Stomach smooth muscle (tissue), 2 donors: Measurements from ENCODE around the gene SEMA4A.
"Not testable (repeated sequence)": the region's sequence is repeated elsewhere in the genome, so short reads cannot be mapped to it uniquely, and the experiment has no call there.

Source experiments
- H3K27ac ChIP-seq: one replicate; pipeline ENCODE4 v1.7.0; 2013; ENCODE audit warnings: mild to moderate bottlenecking, low read length, inconsistent platforms
- H3K27me3 ChIP-seq, 2 donors: one replicate each; pipeline ENCODE4 v1.7.0; 2013; ENCODE audit warnings: low read length in 2 of 2; ENCODE audit not compliant: insufficient read depth in 2 of 2, control insufficient read depth in 1 of 2
- H3K36me3 ChIP-seq, 2 donors: one replicate each; pipeline ENCODE4 v1.7.0; 2013; ENCODE audit warnings: low read length in 2 of 2; ENCODE audit not compliant: control insufficient read depth in 2 of 2, insufficient read depth in 2 of 2
- H3K4me1 ChIP-seq: one replicate; pipeline ENCODE4 v1.7.0; 2013; ENCODE audit warnings: low read length; ENCODE audit not compliant: control insufficient read depth, insufficient read depth
- H3K4me3 ChIP-seq, 2 donors: one replicate each; pipeline ENCODE4 v1.7.0; 2013; ENCODE audit warnings: low read length in 2 of 2
- H3K9ac ChIP-seq, 2 donors: one replicate each; pipeline ENCODE4 v1.7.0; 2013; ENCODE audit warnings: low read length in 2 of 2, mild to moderate bottlenecking in 1 of 2
- H3K9me3 ChIP-seq, 2 donors: one replicate each; pipeline ENCODE4 v1.7.0; 2013; ENCODE audit warnings: low read length in 2 of 2; ENCODE audit not compliant: control insufficient read depth in 2 of 2
- donor health status: healthy.
- donor health status: Pancreatic carcinoma.

Gene SEMA4A

DNA sequence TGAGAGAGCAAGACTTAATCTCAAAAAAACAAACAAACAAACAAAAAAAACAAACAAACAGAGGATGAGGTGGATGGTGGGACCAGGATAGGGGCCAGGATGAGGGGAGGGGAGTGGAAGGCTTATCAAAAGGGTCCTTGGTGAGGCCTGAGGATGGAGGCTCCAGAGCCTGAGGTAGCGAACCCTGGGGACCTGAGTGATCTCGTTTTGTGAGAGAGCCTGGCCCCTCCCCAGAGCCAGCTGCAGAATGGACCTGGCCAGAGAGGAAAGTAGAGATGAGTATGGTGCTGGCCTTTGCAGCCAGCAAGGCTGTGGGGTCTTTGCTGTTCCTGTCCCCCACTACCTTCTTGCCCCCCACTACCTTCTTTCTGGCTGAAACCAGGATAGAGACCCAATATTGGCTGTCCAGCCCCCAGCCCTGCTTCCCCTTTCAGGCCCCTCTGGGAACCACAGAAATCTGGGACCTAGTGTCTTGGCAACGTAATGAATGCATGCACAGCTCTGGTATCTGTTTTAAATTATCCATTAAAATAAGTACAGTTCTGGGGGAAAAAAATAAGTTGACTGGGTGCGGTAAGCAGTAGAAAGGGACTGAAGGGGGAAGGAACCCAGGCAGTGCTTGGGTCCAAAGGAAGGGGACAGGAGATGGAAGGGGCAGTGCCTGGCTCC is 40.0 kb upstream of the SEMA4A start:
- Histone ChIP-seq H3K27ac (peak overlapping the region; percentile 99), H3K9ac (peak overlapping the region in 1 of 2 donors; percentile 97), H3K4me3 (peak overlapping the region in 1 of 2 donors; percentile 100), H3K4me1 (peaks cover 39% of the 10 kb centered on the region), H3K9me3 (no peaks in the 10 kb centered on the region), H3K36me3 (no peaks in the 10 kb centered on the region), H3K27me3 (no peaks in the 10 kb centered on the region)

GRCh38 chr1:156114101-156114918 is 39.1 kb upstream of the SEMA4A start, which contains the start of gene LMNA:
TSS of gene LMNA (plus strand) at chr1:156114711. CDS start at chr1:156114919, 208 bp downstream.
- peak within 1 kb of the TSS; percentile 99 for H3K27ac ChIP-seq

DNA sequence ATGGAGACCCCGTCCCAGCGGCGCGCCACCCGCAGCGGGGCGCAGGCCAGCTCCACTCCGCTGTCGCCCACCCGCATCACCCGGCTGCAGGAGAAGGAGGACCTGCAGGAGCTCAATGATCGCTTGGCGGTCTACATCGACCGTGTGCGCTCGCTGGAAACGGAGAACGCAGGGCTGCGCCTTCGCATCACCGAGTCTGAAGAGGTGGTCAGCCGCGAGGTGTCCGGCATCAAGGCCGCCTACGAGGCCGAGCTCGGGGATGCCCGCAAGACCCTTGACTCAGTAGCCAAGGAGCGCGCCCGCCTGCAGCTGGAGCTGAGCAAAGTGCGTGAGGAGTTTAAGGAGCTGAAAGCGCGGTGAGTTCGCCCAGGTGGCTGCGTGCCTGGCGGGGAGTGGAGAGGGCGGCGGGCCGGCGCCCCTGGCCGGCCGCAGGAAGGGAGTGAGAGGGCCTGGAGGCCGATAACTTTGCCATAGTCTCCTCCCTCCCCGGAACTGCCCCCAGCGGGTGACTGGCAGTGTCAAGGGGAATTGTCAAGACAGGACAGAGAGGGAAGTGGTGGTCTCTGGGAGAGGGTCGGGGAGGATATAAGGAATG is 38.4 kb upstream of the SEMA4A start:
- Histone ChIP-seq H3K4me3 (peak overlapping the region; percentile 99 to 100), H3K27me3 (no peaks in the 10 kb centered on the region), H3K36me3 (peaks cover 0 to 4% of the 10 kb centered on the region in 2 donors), H3K4me1 (peaks cover 53% of the 10 kb centered on the region), H3K27ac (peak overlapping the region; percentile 99), H3K9me3 (no peaks in the 10 kb centered on the region), H3K9ac (peak overlapping the region; percentile 97 to 99)

More at GRCh38 chr1:156114101-156114918, 39.1 kb upstream of the SEMA4A start, which contains the start of gene LMNA:
- Histone ChIP-seq H3K4me1 (peaks cover 46% of the 10 kb centered on the region), H3K36me3 (no peaks in the 10 kb centered on the region), H3K27me3 (no peaks in the 10 kb centered on the region), H3K9me3 (no peaks in the 10 kb centered on the region), H3K4me3 (peak within 1 kb of the TSS; percentile 99 to 100), H3K9ac (peak within 1 kb of the TSS; percentile 97 to 99)

GRCh38 chr1:156115514-156116374 is 37.6 kb upstream of the SEMA4A start:
- Histone ChIP-seq H3K4me3 (peak overlapping the region; percentile 99 to 100), H3K9ac (peak overlapping the region; percentile 97 to 99), H3K27ac (peak overlapping the region; percentile 99), H3K9me3 (no peaks in the 10 kb centered on the region), H3K27me3 (no peaks in the 10 kb centered on the region), H3K36me3 (peaks cover 0 to 5% of the 10 kb centered on the region in 2 donors), H3K4me1 (peaks cover 61% of the 10 kb centered on the region)

DNA sequence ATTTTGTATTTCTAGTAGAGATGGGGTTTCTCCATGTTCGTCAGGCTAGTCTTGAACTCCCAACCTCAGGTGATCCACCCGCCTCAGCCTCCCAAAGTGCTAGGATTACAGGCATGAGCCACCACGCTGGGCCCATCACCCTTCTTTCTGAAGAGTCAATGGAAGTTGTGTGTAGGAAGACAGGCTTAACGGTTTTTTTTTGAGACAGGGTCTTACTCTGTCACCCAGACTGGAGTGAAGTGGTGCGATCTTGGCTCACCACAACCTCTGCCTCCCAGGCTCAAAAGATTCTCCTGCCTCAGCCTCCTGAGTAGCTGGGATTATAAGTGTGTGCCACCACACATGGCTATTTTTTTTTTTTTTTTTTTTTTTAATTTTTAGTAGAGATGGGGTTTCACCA is 36.7 kb upstream of the SEMA4A start:
- Histone ChIP-seq H3K4me1 (peaks cover 66% of the 10 kb centered on the region), H3K27ac (peak overlapping the region; percentile 99), H3K9ac (peak overlapping the region; percentile 97 to 99), H3K4me3 (peak overlapping the region; percentile 99 to 100)
- not testable (repeated sequence) for H3K27me3 ChIP-seq, H3K9me3 ChIP-seq, H3K36me3 ChIP-seq

DNA sequence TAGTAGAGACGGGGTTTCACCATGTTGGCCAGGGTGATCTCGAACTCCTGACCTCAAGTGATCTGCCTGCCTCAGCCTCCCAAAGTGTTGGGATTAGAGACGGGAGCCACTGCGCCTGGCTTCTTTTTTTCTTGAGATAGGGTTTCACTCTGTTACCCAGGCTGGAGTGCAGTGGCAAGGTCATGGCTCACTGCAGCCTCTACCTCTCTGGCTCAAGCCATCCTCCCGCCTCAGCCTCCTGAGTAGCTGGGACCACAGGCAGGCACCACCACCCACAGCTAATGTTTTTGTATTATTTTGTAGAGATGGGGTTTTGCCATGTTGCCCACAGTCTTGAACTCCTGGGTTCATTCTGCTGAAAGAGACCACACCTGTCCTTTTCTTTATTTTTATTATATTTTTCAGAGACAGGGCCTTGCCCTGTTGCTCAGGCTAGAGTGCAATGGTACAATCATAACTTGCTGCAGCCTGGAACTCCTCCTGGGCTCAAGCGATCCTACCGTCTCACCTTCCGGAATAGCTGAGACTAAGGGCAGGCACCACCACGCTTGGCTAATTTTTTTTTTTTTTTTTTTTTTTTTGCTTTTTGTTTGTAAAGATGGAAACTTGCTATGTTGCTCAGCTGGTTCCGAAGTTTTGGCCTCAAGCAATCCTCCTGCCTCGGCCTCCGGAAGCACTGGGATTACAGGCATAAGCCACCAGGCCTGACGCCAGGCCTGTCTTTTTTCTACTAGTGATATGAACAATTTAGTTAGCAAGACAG is 35.8 kb upstream of the SEMA4A start:
- Histone ChIP-seq H3K27me3 (no peaks in the 10 kb centered on the region), H3K9me3 (no peaks in the 10 kb centered on the region), H3K4me1 (peaks cover 68% of the 10 kb centered on the region), H3K27ac (peak overlapping the region; percentile 80), H3K36me3 (peaks cover 0 to 5% of the 10 kb centered on the region in 2 donors), H3K4me3 (peak overlapping the region; percentile 89 to 100), H3K9ac (peak overlapping the region; percentile 61 to 73)

DNA sequence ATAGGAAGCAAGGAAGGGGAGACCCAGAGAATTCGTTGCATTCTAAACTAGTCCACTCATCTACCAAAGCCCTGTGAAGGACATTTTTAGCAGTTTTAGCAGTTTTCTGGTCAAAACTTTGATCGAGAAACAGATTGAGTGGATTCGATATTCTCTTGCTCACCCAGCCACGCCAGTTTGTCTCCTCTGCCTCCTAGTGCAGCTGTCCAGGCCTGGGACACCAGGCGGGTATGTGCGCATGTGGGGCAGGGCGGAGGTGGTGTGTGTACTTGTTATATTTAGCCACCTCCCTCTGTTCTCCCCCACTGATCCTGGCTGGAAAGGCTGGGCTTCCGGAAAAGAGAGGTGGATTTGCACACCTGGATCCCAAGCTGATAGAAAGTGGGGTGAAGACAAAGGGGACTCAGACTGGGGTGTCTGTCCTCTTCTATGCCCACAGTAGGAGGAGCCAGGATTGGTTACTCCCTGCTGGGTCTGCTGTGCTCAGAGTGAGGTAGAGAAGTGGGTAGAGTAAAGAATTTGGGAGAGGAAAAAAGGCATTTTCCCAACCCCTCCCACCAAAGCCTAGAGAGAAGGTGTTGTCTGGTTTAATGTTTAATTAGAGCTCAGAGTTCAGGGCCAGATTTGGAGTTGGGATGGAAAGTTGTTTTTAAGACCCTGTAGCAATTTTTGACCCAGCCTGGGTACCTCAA is 35.1 kb upstream of the SEMA4A start:
- H3K27ac ChIP-seq: peak overlapping the region; percentile 80
- H3K36me3 ChIP-seq: peaks cover 0 to 5% of the 10 kb centered on the region in 2 donors
- H3K27me3 ChIP-seq: no peaks in the 10 kb centered on the region
- peaks cover 70% of the 10 kb centered on the region for H3K4me1 ChIP-seq
- H3K9me3 ChIP-seq: no peaks in the 10 kb centered on the region
- peak overlapping the region; percentile 61 to 73 for H3K9ac ChIP-seq
- H3K4me3 ChIP-seq: peak overlapping the region; percentile 89 to 100

GRCh38 chr1:156119503-156120209 is 33.7 kb upstream of the SEMA4A start:
- H3K27me3 ChIP-seq: no peaks in the 10 kb centered on the region
- H3K27ac ChIP-seq: peak overlapping the region; percentile 98
- H3K36me3 ChIP-seq: peaks cover 0 to 5% of the 10 kb centered on the region in 2 donors
- no peaks in the 10 kb centered on the region for H3K9me3 ChIP-seq
- H3K4me1 ChIP-seq: peaks cover 74% of the 10 kb centered on the region
- H3K4me3 ChIP-seq: peak overlapping the region; percentile 59 to 74
- peak overlapping the region; percentile 34 to 51 for H3K9ac ChIP-seq

- H3K9me3 ChIP-seq: no peaks in the 10 kb centered on the region
- H3K36me3 ChIP-seq: peaks cover 0 to 5% of the 10 kb centered on the region in 2 donors
- peaks cover 80% of the 10 kb centered on the region for H3K4me1 ChIP-seq
- H3K9ac ChIP-seq: peak overlapping the region; percentile 20 to 51
- H3K27ac ChIP-seq: peak overlapping the region; percentile 98
- peak overlapping the region; percentile 59 to 74 for H3K4me3 ChIP-seq
- H3K27me3 ChIP-seq: no peaks in the 10 kb centered on the region
Observed at GRCh38 chr1:156120318-156120717, 33.1 kb upstream of the SEMA4A start.
